IPS-NIHi11 (cell line): ENCODE data around the gene TRMT10B.

Experiments
- DNase-seq: peaks from one replicate; pipeline ENCODE4 v3.0.0; 2012; ENCODE audit warnings: mixed read lengths, low spot score

The TRMT10B gene

DNA sequence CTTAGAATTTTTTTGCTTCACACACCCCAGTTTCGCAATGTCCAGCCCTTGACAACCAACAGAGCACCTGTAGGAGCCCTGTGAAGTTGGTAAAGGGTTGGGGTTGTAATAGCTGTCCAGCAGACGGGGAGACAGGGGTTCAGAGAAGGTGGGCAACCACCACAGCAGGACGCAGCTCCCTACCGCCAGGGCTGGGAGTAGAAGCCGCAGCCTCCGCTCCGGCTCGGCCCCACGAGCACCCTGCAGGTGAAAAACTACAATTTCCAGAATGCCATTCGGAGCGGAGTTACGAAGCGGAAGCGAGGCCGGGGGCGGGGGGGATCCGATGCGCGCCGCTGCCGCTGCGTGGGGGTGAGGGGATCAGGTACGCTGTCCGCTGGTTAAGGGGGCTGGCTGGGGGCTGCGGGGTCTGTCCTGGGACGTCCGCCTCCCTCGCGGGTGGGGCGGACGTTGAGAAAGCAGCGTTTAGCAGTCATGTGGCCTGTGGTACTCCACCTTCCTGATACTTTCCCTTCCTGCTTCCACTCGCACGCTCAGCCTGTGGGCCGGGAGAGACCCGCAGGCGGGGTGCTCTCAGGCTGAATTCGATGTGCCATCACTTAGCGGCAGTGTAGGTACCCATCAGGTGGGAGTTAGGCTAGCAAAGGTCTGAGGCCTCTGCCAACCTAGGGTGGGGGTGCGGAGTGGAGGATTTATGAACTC, at the start of gene TRMT10B:
Gene TRMT10B, plus strand, starts transcription at position 317 of the 702 bp plus-strand sequence. CDS start 8,127 bp downstream, outside the sequence.
- peak; percentile 95 for DNase-seq

- DNase-seq, result no peak
These were observed 47.8 kb upstream of the TRMT10B start for GRCh38 chr9:37705787-37706186.

- no peak for DNase-seq
These were observed 47.3 kb upstream of the TRMT10B start for GRCh38 chr9:37706290-37706689.

DNA sequence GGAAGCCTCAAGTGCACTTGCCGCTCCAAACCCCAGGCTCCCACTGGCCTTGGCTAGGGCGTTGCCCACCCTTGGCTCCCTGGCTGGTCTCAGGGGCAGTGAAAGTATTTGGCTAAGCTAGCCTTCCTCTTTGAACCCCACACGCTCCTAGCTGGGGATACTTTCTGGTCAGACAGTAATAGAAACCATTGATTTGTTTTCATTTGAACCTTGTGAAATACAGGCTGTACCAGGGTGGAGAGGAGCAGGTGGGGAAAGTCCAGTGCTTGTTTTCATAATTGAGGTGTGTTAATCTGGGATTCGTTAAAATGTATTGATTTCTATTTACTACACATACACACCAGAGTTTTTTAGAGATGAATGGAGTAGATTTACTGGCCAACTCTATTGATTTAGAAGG, 45.9 kb upstream of the TRMT10B start:
- no peak for DNase-seq

- DNase-seq, result no peak
These were observed 43.6 kb upstream of the TRMT10B start for GRCh38 chr9:37710046-37710445.

DNA sequence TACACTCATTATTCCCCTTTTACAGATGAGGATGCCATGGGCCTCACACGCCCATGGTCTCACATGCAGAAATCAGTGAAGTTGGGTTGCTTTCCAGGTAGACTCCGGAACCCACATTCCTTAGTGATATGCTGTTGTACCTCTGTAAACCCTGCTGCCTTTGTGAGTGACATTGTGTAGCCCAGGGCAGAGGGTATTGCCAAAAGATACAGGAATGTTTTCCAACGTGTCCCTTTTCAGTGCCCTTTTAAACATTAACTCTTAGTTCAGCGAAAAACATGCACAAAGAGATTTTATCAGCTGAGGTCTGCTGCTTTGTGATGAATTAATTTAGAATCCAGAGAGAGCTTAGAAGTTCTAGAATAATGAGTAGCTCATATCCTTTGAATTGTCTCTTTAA, 38.3 kb upstream of the TRMT10B start:
- DNase-seq, result no peak

GRCh38 chr9:37715991-37716505, 37.6 kb upstream of the TRMT10B start:
- DNase-seq, result no peak

DNA sequence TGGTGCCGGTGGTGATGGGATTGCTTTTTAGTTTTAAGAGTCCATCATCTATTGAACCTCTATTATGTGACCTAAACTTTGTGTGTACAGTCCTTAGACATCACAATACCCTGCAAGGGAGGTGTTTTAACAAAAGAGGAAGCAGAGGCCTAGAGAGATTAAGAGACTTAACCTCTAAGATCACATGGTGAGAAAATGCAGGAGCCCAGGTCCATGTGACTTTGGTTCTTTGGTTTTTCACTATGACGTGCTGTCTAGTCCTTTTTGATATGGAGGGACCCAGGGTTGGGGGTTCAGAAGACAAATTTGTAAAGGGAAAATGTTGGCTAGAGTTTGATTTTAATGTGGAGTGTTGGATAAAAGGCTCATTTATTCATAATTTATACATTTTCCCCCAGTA, 34.1 kb upstream of the TRMT10B start:
- no peak for DNase-seq

- DNase-seq, result no peak
These were observed 26.6 kb upstream of the TRMT10B start for GRCh38 chr9:37727013-37727412.

- DNase-seq, result no peak
These were observed 24.1 kb upstream of the TRMT10B start for GRCh38 chr9:37729499-37729898.

DNA sequence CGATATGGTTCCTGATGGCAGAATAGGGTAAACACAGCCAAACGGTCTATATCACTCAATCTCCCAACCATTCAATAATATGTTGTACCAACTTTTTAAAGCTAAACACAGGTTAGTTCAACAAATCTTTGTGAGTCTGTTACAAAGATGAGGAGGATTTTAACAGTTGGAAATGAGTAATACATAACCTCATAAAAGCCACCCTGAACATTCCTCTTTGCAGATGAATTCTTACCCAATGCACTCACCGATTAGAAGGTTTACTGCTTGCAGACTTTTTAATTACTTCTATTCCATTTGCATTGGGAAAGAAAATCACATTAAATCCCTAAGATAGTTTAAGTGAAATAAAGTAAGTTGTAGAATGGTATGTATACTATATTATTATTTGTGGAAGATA, 23.3 kb upstream of the TRMT10B start:
- DNase-seq, result no peak

GRCh38 chr9:37730839-37731238, 22.8 kb upstream of the TRMT10B start:
- peak; percentile 41 for DNase-seq

DNA sequence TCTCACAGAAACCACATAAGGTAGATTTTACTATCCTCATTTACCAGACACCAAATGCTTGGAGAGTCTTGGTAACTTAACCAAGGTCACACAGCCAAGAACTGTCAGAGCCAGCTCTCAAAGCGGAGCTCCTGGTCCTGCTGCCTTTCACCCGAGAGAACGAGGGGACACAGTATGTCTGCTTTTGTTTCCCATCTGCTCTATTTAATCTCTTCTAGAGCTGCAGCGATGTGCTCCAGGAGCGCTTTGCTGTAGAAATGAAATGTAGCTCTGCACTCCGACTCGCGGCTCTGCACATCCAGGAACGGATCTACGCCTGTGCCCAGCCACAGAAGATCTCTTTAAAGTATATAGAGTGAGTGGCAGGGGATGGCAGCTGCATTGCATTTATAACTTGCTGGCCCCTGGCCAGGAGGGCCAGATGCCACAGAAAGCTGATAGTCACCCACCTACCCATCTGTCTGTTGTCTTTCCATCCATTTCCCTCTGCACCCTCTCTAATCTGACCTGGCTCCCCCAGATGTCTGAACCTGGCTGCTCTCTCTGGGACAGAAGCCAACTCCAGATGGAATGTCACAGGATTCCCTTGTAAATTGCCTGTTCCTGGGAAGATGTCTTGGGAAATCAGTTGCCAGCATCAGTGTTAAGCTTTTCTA, 21.4 kb upstream of the TRMT10B start:
- DNase-seq, result no peak

DNA sequence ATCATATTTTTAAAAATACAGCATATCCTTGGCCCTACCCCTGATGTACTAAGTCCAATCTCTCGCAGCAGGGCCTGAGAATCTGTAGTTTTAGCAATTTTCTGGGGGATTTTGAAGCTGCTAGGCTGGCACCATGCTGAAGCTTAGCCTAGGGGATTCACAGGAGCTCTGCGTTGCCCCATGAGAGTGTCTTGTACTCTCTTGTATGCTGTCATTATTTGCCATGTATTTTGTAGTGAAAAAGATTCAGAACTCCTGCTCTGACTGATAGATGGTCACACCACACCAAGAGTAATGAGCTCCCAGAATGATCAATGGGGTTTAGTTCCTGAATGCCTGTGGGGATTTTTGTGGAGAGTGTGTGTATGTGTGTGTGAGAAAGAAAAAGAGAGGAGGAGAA, 20.7 kb upstream of the TRMT10B start:
- DNase-seq, result no peak

DNA sequence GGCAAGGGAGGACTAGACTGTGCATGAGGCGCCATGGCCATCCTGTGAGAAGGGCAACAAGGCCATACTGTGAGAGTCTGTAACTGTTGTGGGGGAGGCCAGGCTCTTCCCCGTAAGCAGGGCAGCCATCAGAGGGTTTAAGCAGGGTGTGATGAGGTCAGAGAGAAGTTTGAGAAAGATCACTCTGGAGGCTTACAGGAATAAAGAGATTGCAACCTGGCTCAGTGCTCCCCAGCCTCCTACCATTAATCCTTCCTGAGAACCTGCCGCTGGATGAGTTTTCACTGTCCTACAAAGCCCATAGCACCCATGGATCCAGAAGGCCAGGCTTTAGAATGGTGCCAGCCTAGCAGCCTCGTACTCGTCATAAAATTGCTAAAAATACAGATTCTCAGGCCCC, 14.4 kb upstream of the TRMT10B start:
- DNase-seq, result no peak

DNA sequence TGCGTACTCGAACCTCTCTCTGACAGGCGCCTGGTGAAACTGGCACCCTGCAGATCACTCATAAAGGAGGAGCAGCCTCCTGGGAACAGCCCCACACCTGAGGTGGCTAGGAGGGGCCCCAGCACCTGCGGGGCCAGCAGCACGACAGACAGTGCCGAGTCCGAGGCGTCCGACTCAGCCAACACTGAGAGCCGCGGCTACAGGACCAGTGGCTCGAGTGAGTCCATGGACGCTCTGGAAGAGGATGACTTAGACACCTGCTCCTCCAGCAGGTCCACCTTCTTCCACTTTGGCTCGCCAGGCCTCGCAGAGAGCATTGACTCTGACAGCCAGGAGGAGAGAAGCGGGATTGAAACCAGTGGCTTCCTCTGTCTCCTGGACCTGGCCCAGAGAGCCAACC, 13.5 kb upstream of the TRMT10B start:
- no peak for DNase-seq

- no peak for DNase-seq
These were observed 12.8 kb upstream of the TRMT10B start for GRCh38 chr9:37740631-37741328.

GRCh38 chr9:37745970-37746369, 7.6 kb upstream of the TRMT10B start:
- DNase-seq, result no peak

GRCh38 chr9:37746448-37747270, 6.9 kb upstream of the TRMT10B start:
- DNase-seq, result no peak

GRCh38 chr9:37747271-37747753, 6.3 kb upstream of the TRMT10B start:
- DNase-seq, result peak; percentile 88

DNA sequence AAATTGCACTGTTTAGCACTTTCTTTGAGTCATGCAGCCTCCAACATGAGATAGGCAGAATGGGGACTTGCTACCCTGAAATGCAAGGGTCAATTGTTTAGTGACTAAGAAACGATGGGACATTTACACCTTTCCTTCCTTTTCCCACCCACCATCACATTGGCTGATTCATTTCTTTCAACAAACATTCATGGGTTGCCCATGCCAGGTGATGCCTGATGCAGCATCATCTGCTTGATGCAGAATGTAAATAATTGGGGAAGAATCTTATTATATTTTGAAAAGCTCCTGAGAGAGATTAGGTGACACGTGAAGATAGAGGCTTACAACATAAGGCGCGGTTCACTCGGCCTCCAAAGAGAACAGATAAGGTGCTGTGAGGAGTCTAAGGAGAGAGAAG, 4.5 kb upstream of the TRMT10B start:
- no peak for DNase-seq

DNA sequence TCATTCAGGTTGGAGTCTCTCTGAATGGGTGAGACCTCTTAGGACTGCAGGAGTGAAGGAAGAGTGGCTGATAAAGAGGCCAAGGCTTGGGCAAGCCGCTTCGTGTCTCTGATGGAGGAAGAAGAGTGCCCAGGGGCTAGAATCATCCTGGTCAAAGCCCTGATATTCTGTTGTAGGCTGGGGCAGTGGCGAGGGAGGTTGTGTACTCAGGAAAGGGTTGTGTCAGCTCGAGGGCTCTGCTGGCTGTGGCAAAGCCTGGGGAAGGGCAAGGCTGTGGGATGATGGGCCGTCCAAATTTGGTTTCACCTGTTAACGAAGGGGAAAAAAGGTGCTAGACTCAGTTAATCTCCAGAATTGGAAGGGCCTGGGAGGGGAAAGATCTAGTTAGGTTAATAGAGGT, 2.4 kb upstream of the TRMT10B start:
- DNase-seq, result no peak
